GF-D8 (cell line): ENCODE results near the gene LIX1L.

ENCODE experiments used
- DNase-seq: peaks from one replicate; lab custom pipeline; 2025; lab: John Stamatoyannopoulos, UW

The LIX1L gene

GRCh38 chr1:145957443-145958319 is at the start of gene LIX1L:
TSS of gene LIX1L (minus strand) at chr1:145958017. CDS start at chr1:145957927, 90 bp downstream.
- DNase-seq = peak; percentile 92

GRCh38 chr1:146001709-146002108 is 43.9 kb upstream of the LIX1L start:
- DNase-seq = no peak

GRCh38 chr1:145999321-146000024 is 41.7 kb upstream of the LIX1L start:
- no peak for DNase-seq

- no peak for DNase-seq
Measured at GRCh38 chr1:145997718-145998023, 39.9 kb upstream of the LIX1L start.

GRCh38 chr1:145997016-145997717 is 39.4 kb upstream of the LIX1L start:
- DNase-seq = no peak

GRCh38 chr1:145996433-145997015 is 38.7 kb upstream of the LIX1L start, which contains the start of gene TXNIP:
TSS of gene TXNIP (minus strand) at chr1:145996579. CDS start at chr1:145996266, 313 bp downstream.
- DNase-seq = peak; percentile 92

- no peak for DNase-seq
Measured at GRCh38 chr1:145995964-145996432, 38.2 kb upstream of the LIX1L start.

GRCh38 chr1:145995148-145995881 is 37.5 kb upstream of the LIX1L start:
- DNase-seq = no peak

- DNase-seq = no peak
Measured at GRCh38 chr1:145994391-145995120, 36.7 kb upstream of the LIX1L start.

GRCh38 chr1:145993618-145994390 is 36.0 kb upstream of the LIX1L start:
- no peak for DNase-seq

GRCh38 chr1:145992958-145993617 is 35.3 kb upstream of the LIX1L start:
- DNase-seq = no peak

- DNase-seq = no peak
Measured at GRCh38 chr1:145992502-145992936, 34.7 kb upstream of the LIX1L start.

- DNase-seq = no peak
Measured at GRCh38 chr1:145991735-145992412, 34.1 kb upstream of the LIX1L start.

GRCh38 chr1:145990249-145990855 is 32.5 kb upstream of the LIX1L start:
- no peak for DNase-seq

GRCh38 chr1:145988773-145989172 is 31.0 kb upstream of the LIX1L start:
- no peak for DNase-seq

- DNase-seq = no peak
Measured at GRCh38 chr1:145987926-145988325, 30.1 kb upstream of the LIX1L start.

GRCh38 chr1:145986551-145986950 is 28.7 kb upstream of the LIX1L start:
- no peak for DNase-seq
